Neuronal stem cell (in vitro differentiated cells): Measurements from ENCODE around the gene CUL9.

Experiments
- DNase-seq: peaks from one replicate; pipeline ENCODE4 v3.0.0-alpha.2; 2013; ENCODE audit warnings: low spot score
- H2AFZ ChIP-seq: one replicate; pipeline ENCODE4 v1.6.1; 2013; ENCODE audit warnings: mild to moderate bottlenecking, low read length, inconsistent platforms
- H2AK5ac ChIP-seq: 2 replicates; pipeline ENCODE4 v1.6.1; 2013; ENCODE audit warnings: low read depth, mild to moderate bottlenecking, inconsistent platforms, low read length, moderate library complexity, mixed read lengths
- H2BK120ac ChIP-seq: 2 replicates; pipeline ENCODE4 v1.6.1; 2013; ENCODE audit warnings: low read depth, mild to moderate bottlenecking, inconsistent platforms, low read length, moderate library complexity, mixed read lengths
- H2BK12ac ChIP-seq: one replicate; pipeline ENCODE4 v1.6.1; 2013; ENCODE audit warnings: low read length, inconsistent platforms
- H2BK15ac ChIP-seq: 2 replicates; pipeline ENCODE4 v1.6.1; 2013; ENCODE audit warnings: mild to moderate bottlenecking, low read length, inconsistent platforms, mixed read lengths
- H2BK5ac ChIP-seq: one replicate; pipeline ENCODE4 v1.6.1; 2013; ENCODE audit warnings: inconsistent platforms, mild to moderate bottlenecking, low read length, moderate library complexity
- H3K14ac ChIP-seq: one replicate; pipeline ENCODE4 v1.6.1; 2013; ENCODE audit warnings: low read length, inconsistent platforms
- H3K18ac ChIP-seq: 2 replicates; pipeline ENCODE4 v1.6.1; 2013; ENCODE audit warnings: low read length, inconsistent platforms
- H3K23ac ChIP-seq: 2 replicates; pipeline ENCODE4 v1.6.1; 2013; ENCODE audit warnings: low read depth, mild to moderate bottlenecking, mixed read lengths, low read length, inconsistent platforms; ENCODE audit not compliant: poor library complexity
- H3K27ac ChIP-seq: replicated peaks from 3 replicates; pipeline ENCODE4 v1.5.1; 2013; ENCODE audit warnings: low read length, inconsistent platforms
- H3K27me3 ChIP-seq, 3 experiments: 2 replicates each; pipeline ENCODE4 v1.6.1; 2013; ENCODE audit warnings: low read length in 3 of 3, mild to moderate bottlenecking in 2 of 3, inconsistent platforms in 1 of 3, low read depth in 1 of 3, mixed read lengths in 1 of 3, moderate library complexity in 1 of 3; ENCODE audit not compliant: control insufficient read depth in 3 of 3, insufficient read depth in 3 of 3
- H3K36me3 ChIP-seq, 2 donors: replicated peaks in 1 of 2; 2 replicates each; pipeline ENCODE4 v1.6.1; 2013; ENCODE audit warnings: low read length in 2 of 2; ENCODE audit not compliant: control insufficient read depth in 2 of 2, insufficient read depth in 2 of 2
- H3K4ac ChIP-seq: 2 replicates; pipeline ENCODE4 v1.6.1; 2013; ENCODE audit warnings: inconsistent platforms, mild to moderate bottlenecking, low read length, moderate library complexity
- H3K4me1 ChIP-seq, 2 donors: 1 replicate in 1 of 2; 2 replicates in 1 of 2; pipeline ENCODE4 v1.6.1; 2013; ENCODE audit warnings: low read length in 2 of 2, low read depth in 1 of 2; ENCODE audit not compliant: control insufficient read depth in 2 of 2, insufficient read depth in 1 of 2
- H3K4me2 ChIP-seq: one replicate; pipeline ENCODE4 v1.6.1; 2013; ENCODE audit warnings: mild to moderate bottlenecking, low read length, inconsistent platforms; ENCODE audit not compliant: insufficient read depth, poor library complexity, severe bottlenecking
- H3K4me3 ChIP-seq, 2 donors: 2 replicates each; pipeline ENCODE4 v1.5.1; 2013; ENCODE audit warnings: low read length in 2 of 2, mild to moderate bottlenecking in 2 of 2, inconsistent platforms in 1 of 2, moderate library complexity in 1 of 2
- H3K79me1 ChIP-seq: one replicate; pipeline ENCODE4 v1.6.1; 2013; ENCODE audit warnings: low read depth, mild to moderate bottlenecking, inconsistent platforms, low read length, moderate library complexity
- H3K9ac ChIP-seq: one replicate; pipeline ENCODE4 v1.6.1; 2013; ENCODE audit warnings: mild to moderate bottlenecking, low read depth, low read length, inconsistent platforms; ENCODE audit not compliant: poor library complexity
- H3K9me3 ChIP-seq, 2 donors: replicated peaks in 1 of 2; 2 replicates each; pipeline versions ENCODE3 to v1.6.1; 2013; ENCODE audit warnings: low read length in 2 of 2, mild to moderate bottlenecking in 2 of 2, inconsistent platforms in 1 of 2, low read depth in 1 of 2, mixed read lengths in 1 of 2, moderate library complexity in 1 of 2; ENCODE audit not compliant: control insufficient read depth in 2 of 2, insufficient read depth in 1 of 2
- H4K8ac ChIP-seq: one replicate; pipeline ENCODE4 v1.6.1; 2013; ENCODE audit warnings: low read depth, mild to moderate bottlenecking, inconsistent platforms, low read length, moderate library complexity
- H4K91ac ChIP-seq: one replicate; pipeline ENCODE4 v1.6.1; 2013; ENCODE audit warnings: low read length, low read depth, mild to moderate bottlenecking, inconsistent platforms; ENCODE audit not compliant: poor library complexity
- WGBS, 2 donors: extraction: QIAGEN DNeasy Blood & Tissue Kit; methylation state at CpG; one replicate each; pipeline ENCODE4 v1.1.7; 2013; ENCODE audit warnings: missing lambda C conversion rate in 2 of 2, mixed read lengths in 1 of 2; ENCODE audit not compliant: insufficient read length in 2 of 2, insufficient replicate concordance in 1 of 2; ENCODE audit errors: extremely low coverage in 2 of 2; 5-methylcytosine and 5-hydroxymethylcytosine counted together

The CUL9 gene

GRCh38 chr6:43216200-43216599 lies 34.2 kb downstream of the CUL9 start:
- no peak for DNase-seq
- no peak overlapping the region for H2BK120ac ChIP-seq
- H2BK15ac ChIP-seq, result no peak overlapping the region
- H3K27ac ChIP-seq, result no peak overlapping the region
- no peak overlapping the region for H3K4me2 ChIP-seq
- H2BK12ac ChIP-seq, result no peak overlapping the region
- no peaks in the 10 kb centered on the region for H3K27me3 ChIP-seq
- H3K4me1 ChIP-seq, result no peaks in the 10 kb centered on the region
- H3K36me3 ChIP-seq, result peaks cover 1 to 53% of the 10 kb centered on the region in 2 donors
- WGBS, 2 donors, result no CpG with 5 or more reads among the region's 12 CpGs
- H3K4ac ChIP-seq, result no peak overlapping the region
- H3K79me1 ChIP-seq, result peaks cover 2% of the 10 kb centered on the region
- H3K18ac ChIP-seq, result no peak overlapping the region
- no peak overlapping the region for H3K14ac ChIP-seq
- H4K8ac ChIP-seq, result no peak overlapping the region
- H2BK5ac ChIP-seq, result no peak overlapping the region
- H3K23ac ChIP-seq, result no peak overlapping the region
- H3K9ac ChIP-seq, result no peak overlapping the region
- no peak overlapping the region for H4K91ac ChIP-seq
- H2AK5ac ChIP-seq, result no peak overlapping the region
- no peak overlapping the region for H2AFZ ChIP-seq
- H3K9me3 ChIP-seq, result no peaks in the 10 kb centered on the region
- no peak overlapping the region for H3K4me3 ChIP-seq

- H3K18ac ChIP-seq, result no peak overlapping the region
- H2BK15ac ChIP-seq, result no peak overlapping the region
- peaks cover 0 to 1% of the 10 kb centered on the region in 2 donors for H3K4me1 ChIP-seq
- no peak overlapping the region for H3K23ac ChIP-seq
- no peaks in the 10 kb centered on the region for H3K9me3 ChIP-seq
- no peak overlapping the region for H2BK120ac ChIP-seq
- H3K14ac ChIP-seq, result no peak overlapping the region
- no peak overlapping the region for H2BK5ac ChIP-seq
- no peak overlapping the region for H2AFZ ChIP-seq
- no peak for DNase-seq
- no peaks in the 10 kb centered on the region for H3K27me3 ChIP-seq
- H3K4ac ChIP-seq, result no peak overlapping the region
- peaks cover 2% of the 10 kb centered on the region for H3K79me1 ChIP-seq
- H3K4me3 ChIP-seq, result no peak overlapping the region
- peaks cover 6 to 56% of the 10 kb centered on the region in 2 donors for H3K36me3 ChIP-seq
- no peak overlapping the region for H4K8ac ChIP-seq
- no peak overlapping the region for H3K27ac ChIP-seq
- no peak overlapping the region for H2BK12ac ChIP-seq
- H3K9ac ChIP-seq, result no peak overlapping the region
- H3K4me2 ChIP-seq, result no peak overlapping the region
- WGBS, 2 donors, result no CpG with 5 or more reads among the region's 5 CpGs
- H2AK5ac ChIP-seq, result no peak overlapping the region
- no peak overlapping the region for H4K91ac ChIP-seq
These were observed 35.4 kb downstream of the CUL9 start for GRCh38 chr6:43217351-43217750.

- H2BK15ac ChIP-seq, result no peak overlapping the region
- H3K4me2 ChIP-seq, result no peak overlapping the region
- no peak overlapping the region for H2BK5ac ChIP-seq
- H3K36me3 ChIP-seq, result peaks cover 14 to 65% of the 10 kb centered on the region in 2 donors
- no peak overlapping the region for H3K23ac ChIP-seq
- no peak overlapping the region for H3K18ac ChIP-seq
- H2BK120ac ChIP-seq, result no peak overlapping the region
- WGBS, 2 donors, result no CpG with 5 or more reads among the region's 3 CpGs
- H3K4ac ChIP-seq, result no peak overlapping the region
- no peak overlapping the region for H2AK5ac ChIP-seq
- H4K91ac ChIP-seq, result no peak overlapping the region
- peaks cover 0 to 1% of the 10 kb centered on the region in 2 donors for H3K4me1 ChIP-seq
- no peak for DNase-seq
- H4K8ac ChIP-seq, result no peak overlapping the region
- H3K27me3 ChIP-seq, result no peaks in the 10 kb centered on the region
- no peak overlapping the region for H3K4me3 ChIP-seq
- H2AFZ ChIP-seq, result no peak overlapping the region
- no peak overlapping the region for H3K27ac ChIP-seq
- peaks cover 4% of the 10 kb centered on the region for H3K79me1 ChIP-seq
- H2BK12ac ChIP-seq, result no peak overlapping the region
- H3K9ac ChIP-seq, result no peak overlapping the region
- no peaks in the 10 kb centered on the region for H3K9me3 ChIP-seq
- H3K14ac ChIP-seq, result no peak overlapping the region
These were observed 37.1 kb downstream of the CUL9 start for GRCh38 chr6:43219119-43219518.

- Histone ChIP-seq H2BK120ac (no peak overlapping the region), H3K14ac (peak overlapping the region; percentile 78), H2BK12ac (no peak overlapping the region), H2AFZ (no peak overlapping the region), H3K4me2 (no peak overlapping the region), H3K18ac (no peak overlapping the region), H3K4me3 (no peak overlapping the region), H2AK5ac (no peak overlapping the region), H3K36me3 (peaks cover 17 to 71% of the 10 kb centered on the region in 2 donors), H4K8ac (no peak overlapping the region), H3K4ac (no peak overlapping the region), H3K9ac (no peak overlapping the region), H2BK5ac (no peak overlapping the region), H2BK15ac (no peak overlapping the region), H3K23ac (no peak overlapping the region), H4K91ac (no peak overlapping the region), H3K27ac (no peak overlapping the region), H3K9me3 (no peaks in the 10 kb centered on the region), H3K27me3 (no peaks in the 10 kb centered on the region), H3K4me1 (peaks cover 0 to 1% of the 10 kb centered on the region in 2 donors), H3K79me1 (peaks cover 4% of the 10 kb centered on the region)
- no peak for DNase-seq
- WGBS, 2 donors, result no CpG with 5 or more reads among the region's 7 CpGs
These were observed 37.8 kb downstream of the CUL9 start for GRCh38 chr6:43219814-43220213.
